Thoracic aorta (tissue), 2 donors: ENCODE measurements around the gene IMMT. TPM values are rescaled to one million over a fixed set of nuclear protein-coding genes. Genes with fewer than 3 reads are reported as not detected.
A peak's percentile ranks its signal among the peaks of the same experiment; 100 is the strongest.

Experiments
- ATAC-seq: fragments of 150-250 bp; one replicate; pipeline ENCODE4 v1.8.0; 2017; ENCODE audit warnings: low read depth; ENCODE audit not compliant: insufficient number of reproducible peaks, low FRiP score
- DNase-seq: peaks from one replicate; pipeline ENCODE4 v3.0.0-alpha.2; 2020; ENCODE audit warnings: low spot score
- H3K27ac ChIP-seq, 2 donors: fragments of 200-600 bp; sonication (generic); 1 replicate in 1 of 2; 2 replicates in 1 of 2; pipeline ENCODE4 v1.5.1; 2016; ENCODE audit warnings: mild to moderate bottlenecking in 2 of 2, moderate library complexity in 2 of 2
- H3K27me3 ChIP-seq: fragments of 200-600 bp; sonication (generic); replicated peaks from 2 replicates; pipeline ENCODE4 v1.6.0; 2016; ENCODE audit warnings: mild to moderate bottlenecking; ENCODE audit not compliant: insufficient read depth
- H3K36me3 ChIP-seq: fragments of 200-600 bp; sonication (generic); one replicate; pipeline ENCODE4 v1.5.1; 2016
- H3K4me1 ChIP-seq, 2 donors: fragments of 200-600 bp; sonication (generic); 1 replicate in 1 of 2; 2 replicates in 1 of 2; pipeline versions ENCODE4 v1.5.1 to v1.6.0; 2016; ENCODE audit warnings: low read depth in 2 of 2, mild to moderate bottlenecking in 1 of 2; ENCODE audit not compliant: control insufficient read depth in 1 of 2
- H3K4me3 ChIP-seq: fragments of 200-600 bp; sonication (generic); 2 replicates; pipeline ENCODE4 v1.5.1; 2016; ENCODE audit warnings: mild to moderate bottlenecking
- H3K9me3 ChIP-seq: fragments of 200-600 bp; sonication (generic); 2 replicates; pipeline ENCODE4 v1.5.1; 2016
- CTCF ChIP-seq: fragments of 200-600 bp; sonication (generic); IDR thresholded peaks from one replicate; pipeline ENCODE4 v1.5.1; 2019; ENCODE audit warnings: antibody characterized with exemption
- total RNA-seq, 2 donors: library from RNA; depleted of rRNA; stranded (reverse); fragments of >200 nt; gene quantifications; one replicate each; pipeline versions ENCODE4 v1.1.0 to v1.2.3, GENCODE V29; 2016

IMMT gene
- total RNA-seq, 2 donors from 2014 or later: 33.3 to 54.7 TPM

- no peak for DNase-seq
- H3K4me3 ChIP-seq: no peak overlapping the region
- TF ChIP-seq CTCF: no peak
- no peak for ATAC-seq
- H3K9me3 ChIP-seq: no peaks in the 10 kb centered on the region
- no peaks in the 10 kb centered on the region for H3K27me3 ChIP-seq
- peaks cover 60% of the 10 kb centered on the region for H3K36me3 ChIP-seq
- H3K4me1 ChIP-seq: no peaks in the 10 kb centered on the region
- H3K27ac ChIP-seq: no peak overlapping the region
These were observed 34.9 kb downstream of the IMMT start for GRCh38 chr2:86160156-86160952.

- DNase-seq (no peak), ATAC-seq (no peak)
- H3K36me3 ChIP-seq: peaks cover 50% of the 10 kb centered on the region
- TF ChIP-seq CTCF: no peak
- H3K27me3 ChIP-seq: no peaks in the 10 kb centered on the region
- no peak overlapping the region for H3K27ac ChIP-seq
- no peaks in the 10 kb centered on the region for H3K4me1 ChIP-seq
- H3K9me3 ChIP-seq: no peaks in the 10 kb centered on the region
- H3K4me3 ChIP-seq: no peak overlapping the region
These were observed 37.0 kb downstream of the IMMT start for GRCh38 chr2:86158286-86158685.

DNA sequence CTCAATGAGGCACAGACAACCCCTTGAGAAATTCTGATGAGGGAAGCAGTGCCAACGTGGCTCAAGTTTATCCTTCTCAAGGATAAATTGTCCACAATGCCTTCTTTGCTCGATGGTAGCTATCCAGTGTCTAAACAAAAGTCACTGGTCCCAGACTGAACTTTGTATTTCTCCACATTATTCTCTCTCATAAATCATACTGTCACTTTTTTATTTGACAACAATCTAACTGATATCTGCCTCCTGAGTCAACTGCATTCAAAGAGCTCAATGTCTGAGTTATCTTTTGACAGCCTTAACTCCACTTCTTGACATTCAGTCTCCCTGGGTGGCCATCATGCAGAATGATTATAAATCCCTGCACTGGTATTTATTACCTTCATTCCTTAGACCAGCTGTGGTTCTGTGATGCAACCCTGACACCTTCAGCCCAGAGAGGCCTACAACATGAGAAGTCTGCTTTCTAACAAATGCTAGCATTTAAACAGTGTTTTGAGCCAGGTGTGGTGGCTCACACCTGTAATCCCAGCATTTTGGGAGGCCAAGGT is 38.2 kb downstream of the IMMT start:
- no peak for TF ChIP-seq CTCF
- no peaks in the 10 kb centered on the region for H3K9me3 ChIP-seq
- H3K27ac ChIP-seq: no peak overlapping the region
- H3K27me3 ChIP-seq: no peaks in the 10 kb centered on the region
- H3K36me3 ChIP-seq: peaks cover 38% of the 10 kb centered on the region
- H3K4me3 ChIP-seq: no peak overlapping the region
- no peaks in the 10 kb centered on the region for H3K4me1 ChIP-seq
- DNase-seq (no peak), ATAC-seq (no peak)

DNA sequence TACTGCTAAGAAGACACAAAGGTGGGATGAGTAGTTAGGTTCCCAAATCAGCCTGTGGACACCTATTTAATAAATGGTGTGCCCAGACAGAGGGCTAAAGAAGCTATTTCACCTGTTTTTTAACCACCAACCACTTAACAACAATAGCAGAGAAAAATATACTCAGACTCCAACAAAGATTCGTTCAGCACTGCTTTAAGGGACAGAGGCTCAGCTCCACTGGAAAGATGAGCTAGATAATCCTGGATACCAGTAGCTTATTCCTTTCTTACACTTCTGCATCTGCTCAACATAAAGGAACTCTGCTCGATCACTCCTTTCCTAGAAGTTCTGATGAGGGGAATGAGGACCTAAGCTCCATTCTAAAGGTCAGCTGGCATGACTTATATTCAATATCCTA is 44.8 kb downstream of the IMMT start:
- ATAC-seq: no peak

More for the DNA sequence above, 44.8 kb downstream of the IMMT start:
- H3K4me3 ChIP-seq: no peak overlapping the region
- H3K27ac ChIP-seq: peak overlapping the region in 1 of 2 donors; percentile 3
- H3K9me3 ChIP-seq: no peaks in the 10 kb centered on the region
- no peak for TF ChIP-seq CTCF
- H3K4me1 ChIP-seq: no peaks in the 10 kb centered on the region
- DNase-seq: no peak
- H3K27me3 ChIP-seq: no peaks in the 10 kb centered on the region
- peaks cover 42% of the 10 kb centered on the region for H3K36me3 ChIP-seq
